CD4-positive, CD25-positive, alpha-beta regulatory T cell (primary cell): ENCODE data around the gene FOXP3. TPM values are rescaled to one million over a fixed set of nuclear protein-coding genes. Genes with fewer than 3 reads are reported as not detected.

ENCODE experiments used
- ATAC-seq, 2 donors: fragments of 150-1000 bp; cut with Tn5 transposase; one replicate each; pipeline ENCODE4 v1.10.0; 2021; ENCODE audit warnings: low read depth in 2 of 2, moderate number of reproducible peaks in 2 of 2, moderate library complexity in 1 of 2
- DNase-seq, 3 donors: peaks; one replicate each; pipeline versions ENCODE4 v3.0.0 to v3.0.0-alpha.2; 2012 to 2022; ENCODE audit warnings: mixed read lengths in 1 of 3
- H3K27ac ChIP-seq: one replicate; pipeline ENCODE4 v1.7.0; 2013; ENCODE audit warnings: mild to moderate bottlenecking, low read length; ENCODE audit not compliant: insufficient read depth, poor library complexity, severe bottlenecking
- H3K27me3 ChIP-seq: one replicate; pipeline ENCODE4 v1.7.0; 2013; ENCODE audit warnings: low read length; ENCODE audit not compliant: control insufficient read depth, insufficient read depth
- H3K36me3 ChIP-seq: one replicate; pipeline ENCODE4 v1.7.0; 2013; ENCODE audit warnings: mild to moderate bottlenecking, low read length, moderate library complexity; ENCODE audit not compliant: control insufficient read depth, insufficient read depth
- H3K4me1 ChIP-seq: 2 replicates; pipeline ENCODE4 v1.7.0; 2013; ENCODE audit warnings: mild to moderate bottlenecking, low read length; ENCODE audit not compliant: insufficient read depth, control insufficient read depth, poor library complexity, severe bottlenecking
- H3K4me3 ChIP-seq: one replicate; pipeline ENCODE4 v1.7.0; 2013; ENCODE audit warnings: low read depth, mild to moderate bottlenecking, low read length, moderate library complexity
- H3K9me3 ChIP-seq, 2 experiments: 1 replicate in 1 of 2; 2 replicates in 1 of 2; pipeline ENCODE4 v1.7.0; 2013; ENCODE audit warnings: low read length in 2 of 2, mild to moderate bottlenecking in 1 of 2, moderate library complexity in 1 of 2; ENCODE audit not compliant: control insufficient read depth in 2 of 2
- H3K27ac Mint-ChIP-seq, 3 donors: one replicate each; pipeline ENCODE4 v1.8.0; 2020 to 2022; ENCODE audit warnings: mild to moderate bottlenecking in 3 of 3, mixed read lengths in 3 of 3, moderate library complexity in 2 of 3
- H3K27me3 Mint-ChIP-seq: one replicate; pipeline ENCODE4 v1.8.0; 2022; ENCODE audit warnings: mild to moderate bottlenecking, mixed read lengths
- H3K36me3 Mint-ChIP-seq: one replicate; pipeline ENCODE4 v1.8.0; 2020; ENCODE audit warnings: mixed read lengths
- H3K4me1 Mint-ChIP-seq, 4 donors: one replicate each; pipeline ENCODE4 v1.8.0; 2020 to 2022; ENCODE audit warnings: mixed read lengths in 4 of 4, mild to moderate bottlenecking in 1 of 4
- H3K4me3 Mint-ChIP-seq, 4 donors: one replicate each; pipeline ENCODE4 v1.8.0; 2020 to 2022; ENCODE audit warnings: mild to moderate bottlenecking in 4 of 4, mixed read lengths in 4 of 4, moderate library complexity in 3 of 4
- H3K9me3 Mint-ChIP-seq, 7 donors: one replicate each; pipeline ENCODE4 v1.8.0; 2020 to 2022; ENCODE audit warnings: mixed read lengths in 7 of 7, mild to moderate bottlenecking in 3 of 7, moderate library complexity in 2 of 7
- polyA plus RNA-seq, 4 donors: library from polyadenylated mRNA; unstranded; fragments of 300-500 nt; fragmentation: Illumina TruSeq; gene quantifications; one replicate each; pipeline ENCODE4 v1.2.3, GENCODE V29; 2021
- total RNA-seq: library from RNA; stranded (reverse); gene quantifications from one replicate; pipeline ENCODE4 v1.2.3, GENCODE V29; 2022

The FOXP3 gene
- total and polyA plus RNA-seq, 5 donors from 2014 or later: 154 to 198 (median 174) TPM

DNA sequence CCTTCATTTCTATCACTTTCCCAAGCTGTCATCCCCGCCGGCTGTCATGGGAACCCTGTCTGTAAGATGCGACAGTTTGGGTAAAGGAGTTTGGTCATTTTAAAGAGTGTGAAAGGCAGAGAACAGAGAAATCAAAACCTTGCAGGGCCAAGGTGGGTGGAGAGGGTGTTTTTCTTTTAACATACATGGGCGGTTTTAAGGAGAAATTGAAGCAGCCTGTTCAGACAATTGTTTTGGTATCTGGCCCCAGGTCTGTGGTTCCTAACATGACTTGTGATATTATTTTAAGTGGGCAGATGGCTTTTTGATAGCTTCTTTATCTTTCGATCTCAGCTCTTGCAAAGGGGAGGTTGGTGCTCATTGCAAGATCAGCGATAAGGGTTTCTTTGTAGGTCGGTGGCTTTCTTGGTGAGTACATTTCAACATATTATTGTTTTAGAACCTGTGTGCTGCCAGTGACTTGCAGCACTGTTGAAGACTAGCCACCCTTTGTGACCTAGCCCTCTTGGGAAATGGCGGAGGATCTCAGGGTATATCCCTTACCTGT lies 8.7 kb upstream of the FOXP3 start:
- Mint-ChIP-seq H3K4me1 (peaks cover 12 to 78% (median 41%) of the 10 kb centered on the region in 4 donors), H3K27me3 (no peaks in the 10 kb centered on the region), H3K9me3 (no peaks in the 10 kb centered on the region), H3K4me3 (peak overlapping the region; percentile 76 to 89 (median 84)), H3K27ac (peak overlapping the region; percentile 90 to 98 (median 93)), H3K36me3 (peaks cover 8% of the 10 kb centered on the region)
- no peaks in the 10 kb centered on the region for H3K27me3 ChIP-seq
- H3K27ac ChIP-seq: peak overlapping the region; percentile 97
- H3K36me3 ChIP-seq: no peaks in the 10 kb centered on the region
- peaks cover 81% of the 10 kb centered on the region for H3K4me1 ChIP-seq
- DNase-seq (peak; percentile 37 to 93 (median 80)), ATAC-seq (peak; percentile 13 to 16)
- no peaks in the 10 kb centered on the region for H3K9me3 ChIP-seq
- H3K4me3 ChIP-seq: peak overlapping the region; percentile 81

DNA sequence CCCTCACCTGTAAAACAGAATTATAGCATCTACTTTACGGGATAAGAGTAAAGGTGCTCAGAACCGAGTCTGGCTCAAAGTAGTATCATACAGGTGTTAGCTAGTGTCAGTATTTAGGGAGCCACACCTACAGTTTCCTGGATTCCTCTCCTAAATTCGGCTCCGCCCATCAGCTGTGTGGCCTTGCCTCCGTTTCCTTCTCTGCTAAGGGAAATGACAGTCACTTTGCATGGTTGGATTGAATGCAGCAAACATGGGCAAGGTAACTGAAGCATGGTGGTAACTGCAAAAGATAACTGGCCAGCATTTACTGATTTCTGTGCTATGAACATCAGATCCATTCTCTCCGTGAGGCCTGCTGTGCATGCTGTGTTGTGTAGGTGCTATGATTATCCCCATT lies 7.9 kb upstream of the FOXP3 start:
- H3K27me3 Mint-ChIP-seq: no peaks in the 10 kb centered on the region
- H3K4me1 ChIP-seq: peaks cover 78% of the 10 kb centered on the region

DNA sequence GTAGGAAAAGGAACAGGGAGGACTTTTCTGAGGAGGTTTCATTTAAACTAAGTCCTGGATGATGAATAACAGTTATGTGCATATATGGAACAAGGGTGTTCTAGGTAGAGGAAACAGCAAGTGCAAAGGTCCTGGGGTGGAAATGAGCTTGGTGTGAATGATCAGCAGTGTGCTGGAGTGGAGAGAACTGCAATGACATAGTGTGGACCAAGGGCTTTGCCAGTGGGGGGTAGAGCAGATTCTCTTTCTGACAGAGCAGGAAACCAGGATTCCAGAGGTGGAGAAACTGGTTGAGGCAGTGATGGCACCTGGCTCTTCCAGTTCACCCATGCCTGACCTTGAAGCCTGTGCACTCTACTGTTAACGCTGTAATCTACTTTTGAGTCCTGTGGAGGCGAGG lies 6.8 kb upstream of the FOXP3 start:
- H3K4me3 ChIP-seq: peak overlapping the region; percentile 81
- peaks cover 77% of the 10 kb centered on the region for H3K4me1 ChIP-seq
- no peaks in the 10 kb centered on the region for H3K36me3 ChIP-seq
- no peaks in the 10 kb centered on the region for H3K27me3 Mint-ChIP-seq
- H3K27me3 ChIP-seq: no peaks in the 10 kb centered on the region
- peak overlapping the region; percentile 75 to 98 (median 93) for H3K27ac Mint-ChIP-seq
- H3K4me3 Mint-ChIP-seq: peak overlapping the region; percentile 76 to 89 (median 84)
- no peaks in the 10 kb centered on the region for H3K9me3 Mint-ChIP-seq
- peak overlapping the region; percentile 97 for H3K27ac ChIP-seq
- no peaks in the 10 kb centered on the region for H3K9me3 ChIP-seq
- H3K4me1 Mint-ChIP-seq: peaks cover 0 to 77% (median 34%) of the 10 kb centered on the region in 4 donors
- ATAC-seq (no peak), DNase-seq (peak in 1 of 3 donors; percentile 56)
- peaks cover 8% of the 10 kb centered on the region for H3K36me3 Mint-ChIP-seq

More for the DNA sequence above, 7.9 kb upstream of the FOXP3 start:
- no peaks in the 10 kb centered on the region for H3K27me3 ChIP-seq
- peak in 2 of 3 donors; percentile 46 to 89 for DNase-seq
- no peaks in the 10 kb centered on the region for H3K9me3 ChIP-seq
- peaks cover 8% of the 10 kb centered on the region for H3K36me3 Mint-ChIP-seq
- H3K27ac Mint-ChIP-seq: peak overlapping the region; percentile 90 to 98 (median 93)
- no peak for ATAC-seq
- peak overlapping the region; percentile 81 for H3K4me3 ChIP-seq
- peaks cover 4 to 78% (median 39%) of the 10 kb centered on the region in 4 donors for H3K4me1 Mint-ChIP-seq
- no peaks in the 10 kb centered on the region for H3K9me3 Mint-ChIP-seq
- peak overlapping the region; percentile 76 to 89 (median 84) for H3K4me3 Mint-ChIP-seq
- no peaks in the 10 kb centered on the region for H3K36me3 ChIP-seq
- peak overlapping the region; percentile 97 for H3K27ac ChIP-seq

DNA sequence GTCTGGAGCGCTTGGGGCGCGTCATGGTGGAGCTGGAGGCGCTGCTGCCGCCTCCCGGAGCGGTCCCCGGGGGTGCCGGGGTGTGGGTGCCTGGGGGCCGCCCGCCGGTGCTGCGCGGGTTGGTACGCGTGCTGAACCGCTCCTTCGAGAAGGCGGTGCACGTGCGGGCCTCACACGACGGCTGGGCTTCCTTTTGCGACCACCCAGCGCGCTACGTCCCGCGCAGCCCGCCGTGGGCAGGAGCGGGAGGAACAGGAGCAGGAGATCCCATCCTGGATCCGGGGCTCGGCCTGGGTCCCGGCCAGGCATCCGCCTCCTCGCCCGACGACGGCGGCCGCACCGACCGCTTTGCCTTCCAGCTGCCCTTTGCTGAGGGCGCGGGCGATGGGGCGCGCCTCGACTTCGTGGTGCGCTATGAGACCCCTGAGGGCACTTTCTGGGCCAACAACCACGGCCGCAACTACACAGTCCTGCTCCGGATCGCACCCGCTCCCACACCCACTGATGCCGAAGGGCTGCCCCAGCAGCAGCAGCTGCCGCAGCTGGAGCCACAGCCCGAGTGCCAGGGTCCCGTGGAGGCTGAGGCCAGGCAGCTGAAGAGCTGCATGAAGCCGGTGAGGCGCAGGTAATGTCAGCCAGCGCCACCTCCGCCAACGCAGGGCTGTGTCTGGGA lies 5.9 kb upstream of the FOXP3 start:
- H3K4me1 Mint-ChIP-seq: peaks cover 0 to 75% (median 29%) of the 10 kb centered on the region in 4 donors
- no peaks in the 10 kb centered on the region for H3K36me3 ChIP-seq

DNA sequence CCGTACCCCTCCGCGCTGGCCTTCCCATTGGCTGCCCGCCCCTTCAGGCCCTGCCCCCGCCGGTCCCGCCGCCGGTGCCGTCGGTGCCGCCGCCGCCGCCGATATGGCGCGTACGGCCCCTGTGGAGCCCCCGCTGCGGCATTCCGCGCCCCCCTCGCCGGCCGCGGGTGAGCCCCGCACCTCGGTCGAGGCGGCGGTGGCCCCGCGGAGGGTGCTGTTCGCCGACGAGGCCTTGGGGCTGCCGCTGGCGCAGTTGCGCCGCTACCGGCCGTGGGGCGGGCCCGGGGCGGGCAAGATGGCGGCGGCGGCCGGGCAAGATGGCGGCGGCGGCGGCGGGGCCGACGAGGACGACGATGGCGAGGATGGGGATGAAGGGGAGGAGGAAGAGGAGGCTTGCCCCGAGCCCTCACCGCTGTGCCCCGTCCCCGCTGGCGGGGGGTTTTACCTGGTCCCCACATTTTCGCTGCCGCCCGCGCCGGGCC lies 5.3 kb upstream of the FOXP3 start, which contains the start of gene PPP1R3F:
PPP1R3F (plus strand) TSS at position 27 of the 482 bp plus-strand sequence; CDS start at position 104, 77 bp downstream.
- no peaks in the 10 kb centered on the region for H3K9me3 Mint-ChIP-seq
- ATAC-seq (no peak), DNase-seq (peak in 1 of 3 donors; percentile 43)
- no peaks in the 10 kb centered on the region for H3K36me3 ChIP-seq
- no peaks in the 10 kb centered on the region for H3K27me3 ChIP-seq
- H3K27ac ChIP-seq: peak within 1 kb of the TSS; percentile 97
- H3K9me3 ChIP-seq: no peaks in the 10 kb centered on the region
- H3K27me3 Mint-ChIP-seq: no peaks in the 10 kb centered on the region
- H3K27ac Mint-ChIP-seq: peak within 1 kb of the TSS; percentile 98 to 100 (median 99)
- peaks cover 6% of the 10 kb centered on the region for H3K36me3 Mint-ChIP-seq
- peak within 1 kb of the TSS; percentile 85 for H3K4me3 ChIP-seq
- H3K4me1 ChIP-seq: peaks cover 76% of the 10 kb centered on the region
- H3K4me3 Mint-ChIP-seq: peak within 1 kb of the TSS; percentile 89 to 100 (median 96)
- peaks cover 0 to 75% (median 24%) of the 10 kb centered on the region in 4 donors for H3K4me1 Mint-ChIP-seq

More for the DNA sequence above, 5.9 kb upstream of the FOXP3 start:
- no peaks in the 10 kb centered on the region for H3K27me3 ChIP-seq
- H3K27ac Mint-ChIP-seq: peak overlapping the region; percentile 75 to 98 (median 93)
- no peaks in the 10 kb centered on the region for H3K27me3 Mint-ChIP-seq
- no peaks in the 10 kb centered on the region for H3K9me3 Mint-ChIP-seq
- H3K36me3 Mint-ChIP-seq: peaks cover 8% of the 10 kb centered on the region
- no peak for ATAC-seq
- H3K9me3 ChIP-seq: no peaks in the 10 kb centered on the region
- peak overlapping the region; percentile 81 for H3K4me3 ChIP-seq
- no peak for DNase-seq
- H3K27ac ChIP-seq: peak overlapping the region; percentile 97
- H3K4me1 ChIP-seq: peaks cover 77% of the 10 kb centered on the region
- peak overlapping the region; percentile 76 to 89 (median 84) for H3K4me3 Mint-ChIP-seq

DNA sequence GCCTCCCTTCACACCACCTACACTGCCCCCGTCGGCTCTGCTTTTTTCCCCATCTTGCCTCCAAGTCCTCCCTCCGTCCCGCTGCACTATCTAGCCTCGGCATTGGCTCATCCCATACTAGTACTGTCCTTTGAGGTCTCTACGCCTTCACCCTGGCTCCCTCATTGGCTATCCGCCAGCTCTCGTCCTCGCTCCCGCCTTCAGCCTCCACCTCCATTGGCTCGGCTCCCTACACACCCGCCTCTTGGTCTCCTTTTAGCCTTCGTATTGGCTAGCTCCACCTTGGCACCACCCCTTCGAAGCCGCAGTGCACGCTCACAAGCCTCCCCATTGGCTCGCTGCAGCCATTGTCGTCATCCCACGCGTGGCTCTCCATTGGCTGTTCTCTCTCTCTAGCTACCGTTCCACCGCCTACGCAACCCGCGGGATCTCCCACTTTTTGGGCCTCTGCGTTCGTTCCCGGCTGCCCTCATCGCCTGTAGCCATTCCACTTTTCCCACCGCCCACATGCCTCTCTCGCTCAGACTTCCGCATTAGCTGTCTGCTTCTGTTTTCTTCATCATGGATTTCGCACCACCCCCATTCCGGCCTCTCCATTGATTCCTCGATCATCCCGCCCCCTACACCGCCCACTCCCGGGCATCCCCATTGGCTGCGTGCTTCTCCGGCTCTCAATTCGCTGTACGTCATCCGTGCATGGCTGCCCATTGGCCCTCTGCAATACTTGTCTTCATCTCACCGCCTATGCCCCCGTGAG lies 4.7 kb upstream of the FOXP3 start:
- H3K27me3 ChIP-seq: no peaks in the 10 kb centered on the region
- peaks cover 0 to 70% (median 20%) of the 10 kb centered on the region in 4 donors for H3K4me1 Mint-ChIP-seq
- peaks cover 4% of the 10 kb centered on the region for H3K36me3 Mint-ChIP-seq
- H3K27me3 Mint-ChIP-seq: no peaks in the 10 kb centered on the region
- DNase-seq: peak; percentile 92 to 97 (median 95)
- H3K4me3 ChIP-seq: peak overlapping the region; percentile 85
- H3K27ac ChIP-seq: peak overlapping the region; percentile 97
- ATAC-seq: peak; percentile 75
- H3K27ac Mint-ChIP-seq: peak overlapping the region; percentile 98 to 100 (median 99)
- H3K9me3 ChIP-seq: no peaks in the 10 kb centered on the region
- no peaks in the 10 kb centered on the region for H3K36me3 ChIP-seq
- H3K4me3 Mint-ChIP-seq: peak overlapping the region; percentile 89 to 100 (median 96)
- no peaks in the 10 kb centered on the region for H3K9me3 Mint-ChIP-seq
- H3K4me1 ChIP-seq: peaks cover 70% of the 10 kb centered on the region

DNA sequence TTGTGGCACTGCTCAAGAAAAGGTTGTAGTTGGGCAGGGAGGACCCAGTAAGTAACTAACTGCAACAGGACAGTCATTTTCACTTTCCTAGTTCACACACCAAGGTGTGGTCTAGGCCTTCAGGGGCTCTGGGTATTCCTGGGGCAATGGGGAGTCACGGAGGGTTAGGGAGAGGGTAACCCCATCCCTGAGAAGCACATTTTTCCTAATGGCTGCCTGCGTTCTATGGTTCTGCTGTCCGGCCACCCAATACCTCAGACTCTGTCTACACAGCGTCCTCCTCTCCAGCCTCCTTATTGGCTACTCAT lies 4.1 kb upstream of the FOXP3 start:
- Histone ChIP-seq H3K36me3 (no peaks in the 10 kb centered on the region), H3K27ac (peak overlapping the region; percentile 97), H3K4me3 (peak overlapping the region; percentile 85), H3K27me3 (no peaks in the 10 kb centered on the region), H3K4me1 (peaks cover 65% of the 10 kb centered on the region), H3K9me3 (no peaks in the 10 kb centered on the region)
- H3K4me3 Mint-ChIP-seq: peak overlapping the region; percentile 89 to 100 (median 96)
- peak overlapping the region; percentile 98 to 100 (median 99) for H3K27ac Mint-ChIP-seq
- ATAC-seq (no peak), DNase-seq (no peak)
- H3K36me3 Mint-ChIP-seq: peaks cover 9% of the 10 kb centered on the region
- H3K4me1 Mint-ChIP-seq: peaks cover 0 to 64% (median 20%) of the 10 kb centered on the region in 4 donors
- no peaks in the 10 kb centered on the region for H3K9me3 Mint-ChIP-seq
- H3K27me3 Mint-ChIP-seq: no peaks in the 10 kb centered on the region
